Stimulated activated CD4-positive, alpha-beta T cell treated with anti-CD3 and anti-CD28 coated beads, TNF-alpha, amount 100 ng/mL, for 1 hour (primary cell): ENCODE measurements around the gene KRT8.
"Not testable (repeated sequence)": the region's sequence is repeated elsewhere in the genome, so short reads cannot be mapped to it uniquely, and the experiment has no call there.

Experiments
- DNase-seq, 3 donors: peaks; one replicate each; pipeline ENCODE4 v3.0.0-alpha.2; 2020; ENCODE audit warnings: low read depth in 3 of 3, low spot score in 1 of 3

The KRT8 gene

DNA sequence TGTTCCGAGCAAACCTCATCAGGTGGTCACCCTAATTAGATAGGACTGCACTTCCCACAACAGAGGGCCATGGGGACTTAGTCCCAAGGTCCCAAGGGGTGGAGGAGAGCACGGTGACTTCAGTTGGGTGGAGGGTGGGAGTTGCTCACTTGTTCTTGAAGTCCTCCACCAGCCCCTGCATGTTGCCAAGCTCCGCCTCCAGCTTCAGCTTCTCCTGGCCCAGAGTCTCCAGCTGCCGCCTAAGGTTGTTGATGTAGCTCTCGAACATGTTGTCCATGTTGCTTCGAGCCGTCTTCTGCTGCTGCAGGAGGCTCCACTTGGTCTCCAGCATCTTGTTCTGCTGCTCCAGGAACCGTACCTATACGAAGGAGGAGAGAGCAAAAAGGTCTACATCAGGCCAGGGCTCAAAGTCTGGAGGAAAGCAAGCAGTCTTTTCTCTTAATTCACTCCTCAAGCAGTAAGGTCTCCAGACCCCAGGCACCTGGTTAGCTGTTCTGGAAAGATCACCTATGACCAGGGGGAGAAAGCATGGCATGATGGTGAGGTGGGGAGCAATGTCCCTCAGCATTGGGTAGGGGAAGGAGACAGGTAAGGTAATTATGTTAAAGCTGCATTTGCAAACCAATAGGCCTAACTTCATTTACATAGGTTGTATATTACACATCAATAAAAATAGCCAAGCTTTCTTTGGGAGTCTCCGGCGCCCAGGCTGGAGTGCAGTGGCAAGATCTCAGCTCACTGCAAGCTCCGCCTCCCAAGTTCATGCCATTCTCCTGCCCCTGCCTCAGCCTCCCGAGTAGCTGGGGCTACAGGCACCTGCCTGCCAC is 2.9 kb downstream of the KRT8 start:
- no peak for DNase-seq

DNA sequence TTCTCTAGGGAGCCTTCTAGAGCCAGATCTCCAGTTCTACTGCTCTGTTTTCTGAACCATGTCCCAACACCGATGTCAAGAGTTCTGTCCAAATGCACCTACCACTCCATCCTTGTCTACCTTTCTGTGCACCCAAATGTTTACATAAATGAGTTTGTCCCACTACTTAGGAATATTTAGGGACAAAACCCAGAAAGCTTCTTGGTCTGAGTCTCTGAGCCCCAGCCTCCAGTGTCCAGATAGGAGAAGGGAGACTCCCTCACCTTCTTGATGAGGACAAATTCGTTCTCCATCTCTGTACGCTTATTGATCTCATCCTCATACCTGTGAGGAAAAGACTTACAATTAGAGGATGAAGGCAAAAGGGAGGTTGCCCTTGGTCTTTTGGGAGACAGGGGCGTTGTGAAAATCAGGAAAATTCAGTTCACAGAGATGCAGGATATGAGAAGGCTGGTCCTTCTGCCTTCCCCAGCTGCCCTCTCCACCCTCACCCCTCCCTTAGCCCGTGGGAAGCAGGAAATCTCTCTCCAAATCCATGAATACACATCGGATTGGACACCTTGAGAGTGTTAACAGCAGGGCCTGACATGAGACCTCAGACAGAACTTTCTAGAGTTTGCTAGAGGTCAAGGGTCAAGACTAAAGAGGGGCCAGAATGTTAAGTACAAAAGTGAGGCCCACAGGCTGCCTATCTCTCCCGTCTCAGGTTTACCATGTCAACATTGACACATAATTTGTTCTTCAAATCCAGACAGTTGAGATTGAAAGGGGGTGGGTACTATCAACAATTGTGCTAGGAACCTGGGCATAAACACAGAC is 3.8 kb downstream of the KRT8 start:
- DNase-seq, result no peak

DNA sequence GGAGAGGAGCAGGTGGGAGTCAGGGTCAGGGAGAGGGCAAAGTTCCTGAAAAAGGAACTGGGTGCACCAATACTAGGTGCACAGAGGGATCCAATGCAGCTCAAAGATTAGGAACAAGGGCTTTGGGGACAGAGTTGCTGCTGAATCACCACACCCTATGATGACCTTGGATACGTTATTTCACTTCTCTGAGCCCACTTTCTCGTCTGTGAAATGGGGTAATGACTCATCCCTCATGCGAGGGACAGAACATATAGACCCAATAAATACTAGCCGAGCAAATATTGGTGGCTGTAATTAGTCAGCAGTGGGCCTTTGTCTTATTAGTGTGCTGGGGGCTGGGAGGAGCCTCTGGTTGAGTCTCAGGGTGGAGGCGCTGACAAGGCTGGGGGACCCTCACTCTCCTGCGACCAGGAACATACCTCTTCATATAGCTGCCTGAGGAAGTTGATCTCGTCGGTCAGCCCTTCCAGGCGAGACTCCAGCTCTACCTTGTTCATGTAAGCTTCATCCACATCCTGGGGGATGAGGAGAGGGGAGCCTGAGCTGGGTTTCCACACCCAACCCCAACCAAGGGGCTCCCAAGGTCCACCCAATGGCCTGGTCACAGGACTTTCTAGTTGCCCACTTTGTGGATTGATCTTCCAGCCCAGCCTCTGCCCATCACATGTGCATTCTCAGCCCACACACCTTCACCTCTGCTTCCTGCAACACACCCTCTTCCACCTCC is 4.5 kb downstream of the KRT8 start:
- no peak for DNase-seq

DNA sequence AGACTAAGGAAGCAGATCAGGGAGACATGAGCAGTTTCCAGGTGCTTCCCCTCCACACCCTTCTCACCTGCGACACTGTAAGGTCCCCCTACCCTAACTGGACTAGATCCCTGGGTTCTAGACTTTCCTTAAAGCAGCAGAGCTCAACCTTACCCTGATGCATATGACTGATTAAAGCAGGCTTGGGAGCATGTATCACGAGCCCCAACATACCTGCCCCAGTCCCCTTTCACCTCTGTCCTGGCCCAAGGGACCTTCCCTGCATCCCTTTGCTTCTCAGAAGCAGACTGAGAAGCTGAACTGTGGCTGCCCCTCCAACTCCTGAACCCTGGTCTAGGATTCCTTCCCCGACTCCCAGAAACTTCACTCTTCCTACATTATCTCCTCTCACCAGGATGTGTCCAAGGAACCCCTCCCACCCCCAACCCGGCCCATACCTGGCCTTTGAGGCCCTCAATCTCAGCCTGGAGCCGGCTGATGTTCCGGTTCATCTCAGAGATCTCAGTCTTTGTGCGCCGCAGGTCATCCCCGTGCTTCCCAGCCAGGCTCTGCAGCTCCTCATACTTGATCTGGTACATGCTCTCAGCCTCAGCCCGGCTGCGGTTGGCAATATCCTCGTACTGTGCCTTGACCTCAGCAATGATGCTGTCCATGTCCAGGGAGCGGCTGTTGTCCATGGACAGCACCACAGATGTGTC is 5.4 kb downstream of the KRT8 start:
- no peak for DNase-seq

DNA sequence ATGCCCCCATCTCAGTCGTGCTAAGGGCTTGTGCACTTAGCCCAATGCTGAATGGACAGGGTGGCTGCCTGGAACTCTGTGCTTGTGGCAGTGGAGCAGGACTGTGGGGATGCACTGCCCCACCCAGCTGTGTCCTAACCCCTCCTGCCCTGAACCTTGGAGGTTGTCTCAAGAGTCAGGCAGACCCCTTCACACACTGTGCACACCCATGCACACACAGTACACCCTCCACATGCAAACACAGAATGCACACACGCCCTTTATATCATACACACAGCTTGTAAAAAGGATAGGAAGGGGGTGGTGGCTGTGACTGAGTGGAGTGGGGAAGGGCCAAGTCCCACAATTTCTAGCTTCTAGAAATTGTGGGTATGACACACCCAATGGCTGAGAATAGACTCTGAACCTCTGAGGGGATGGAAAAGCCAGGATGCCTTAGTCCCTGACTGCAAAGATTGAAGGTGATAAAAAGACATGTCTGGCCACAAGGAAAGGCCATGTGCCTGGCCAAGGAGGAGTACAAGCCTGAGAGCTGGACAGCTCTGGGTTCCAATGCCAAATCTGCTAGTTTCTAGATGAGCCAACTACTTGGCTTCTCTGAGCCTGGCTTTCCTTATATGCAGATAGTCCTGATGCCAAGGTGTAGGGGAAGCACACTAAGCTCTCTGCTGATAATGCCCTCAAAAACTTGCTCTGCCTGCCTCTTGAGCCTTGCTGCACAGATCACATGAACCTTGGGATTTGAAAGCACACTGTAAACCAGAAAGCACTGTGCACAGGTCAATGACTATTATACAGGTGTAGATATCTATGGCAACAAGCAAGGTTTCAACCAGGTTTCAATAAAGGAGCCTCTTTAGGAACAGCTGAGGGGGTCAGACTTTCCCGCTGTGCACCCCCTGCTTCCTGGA is 8.4 kb downstream of the KRT8 start:
- DNase-seq, result no peak

DNA sequence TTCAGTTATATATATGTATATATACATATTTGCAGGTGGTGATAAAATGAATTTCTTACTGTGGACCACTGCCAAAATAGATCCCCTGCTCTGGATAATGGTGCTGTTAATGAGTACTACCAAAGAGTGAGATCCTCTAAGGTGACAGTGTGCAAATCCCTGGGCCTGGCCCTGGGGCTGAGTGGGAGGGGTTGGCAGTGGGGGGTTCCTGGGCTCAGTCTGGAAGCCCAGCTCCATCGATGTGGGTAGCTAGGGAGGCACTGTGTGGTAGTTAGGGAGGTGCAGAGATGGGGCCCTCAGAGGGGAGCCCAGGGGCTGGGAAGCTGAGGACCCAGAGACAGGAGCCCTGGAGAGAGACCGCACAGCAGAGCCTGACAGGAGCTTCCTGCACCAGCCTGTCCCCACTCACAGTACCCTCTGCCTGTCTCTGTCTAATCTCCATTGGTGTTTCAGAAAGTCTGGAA is 9.1 kb downstream of the KRT8 start:
- no peak for DNase-seq

DNA sequence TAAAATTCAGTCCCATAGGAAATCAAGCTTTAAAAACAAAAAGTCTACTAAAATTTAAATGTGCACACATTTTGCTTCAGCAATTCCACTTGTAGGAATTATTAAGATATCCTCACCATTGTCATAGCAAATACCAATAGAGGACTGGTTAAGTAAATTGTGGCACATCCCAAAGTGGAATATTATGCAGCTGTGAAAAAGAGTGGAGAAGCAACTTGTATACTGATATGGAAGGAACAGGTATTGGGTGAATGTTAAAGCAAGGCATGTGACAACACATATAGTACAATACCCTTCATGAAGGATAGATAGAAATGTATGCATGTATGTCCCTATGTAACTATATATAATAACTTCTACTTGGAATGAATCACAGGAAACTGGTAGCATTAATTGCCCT is 11.9 kb downstream of the KRT8 start:
- DNase-seq, result no peak

DNA sequence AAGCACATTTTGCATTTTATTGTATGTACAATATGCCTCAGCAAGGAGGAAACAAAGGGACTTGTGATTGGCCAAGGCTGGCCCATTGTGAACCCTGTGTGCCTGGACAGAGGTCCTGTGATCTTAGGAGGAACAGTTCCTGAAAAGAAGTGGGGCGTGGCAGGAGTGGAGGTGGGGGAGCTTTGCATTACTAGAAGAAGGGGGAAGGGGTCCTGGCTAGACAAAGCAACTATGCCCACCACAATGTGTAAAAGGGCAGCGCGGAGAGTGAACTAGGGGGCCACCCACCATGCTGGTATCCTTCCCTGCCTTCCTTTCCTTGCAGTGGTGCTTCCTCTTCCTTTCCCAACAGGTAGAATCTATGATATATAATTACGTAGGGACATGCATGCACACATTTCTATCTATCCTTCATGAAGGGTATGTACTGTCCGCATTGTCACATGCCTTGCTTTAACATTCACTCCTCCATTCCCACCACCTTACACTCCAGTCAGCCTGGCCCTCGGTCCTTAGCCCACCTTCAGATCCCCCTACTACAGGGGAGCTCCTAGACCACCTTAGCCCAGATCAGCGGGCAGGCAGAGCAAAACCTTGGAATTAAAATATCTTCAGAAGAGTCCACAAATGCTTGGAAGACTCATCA is 12.5 kb downstream of the KRT8 start:
- DNase-seq, result no peak

DNA sequence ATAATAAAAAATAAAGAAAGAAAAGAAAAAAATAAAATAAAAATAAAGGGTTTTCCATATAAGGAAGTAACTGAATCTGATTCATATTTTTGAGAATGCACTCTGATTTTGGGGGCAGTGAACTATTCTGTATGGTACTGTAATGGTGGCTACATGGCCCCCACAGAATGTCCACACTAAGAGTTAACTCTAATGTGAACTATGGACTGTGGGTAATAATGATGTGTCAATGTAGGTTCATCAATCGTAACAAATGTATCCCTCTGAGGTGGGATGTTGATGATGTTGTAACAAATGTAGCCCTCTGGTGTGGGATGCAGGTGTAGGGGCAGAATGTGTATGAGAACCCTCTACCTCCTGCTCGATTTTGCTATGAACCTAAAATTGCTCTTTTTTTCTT is 13.8 kb downstream of the KRT8 start:
- no peak for DNase-seq

DNA sequence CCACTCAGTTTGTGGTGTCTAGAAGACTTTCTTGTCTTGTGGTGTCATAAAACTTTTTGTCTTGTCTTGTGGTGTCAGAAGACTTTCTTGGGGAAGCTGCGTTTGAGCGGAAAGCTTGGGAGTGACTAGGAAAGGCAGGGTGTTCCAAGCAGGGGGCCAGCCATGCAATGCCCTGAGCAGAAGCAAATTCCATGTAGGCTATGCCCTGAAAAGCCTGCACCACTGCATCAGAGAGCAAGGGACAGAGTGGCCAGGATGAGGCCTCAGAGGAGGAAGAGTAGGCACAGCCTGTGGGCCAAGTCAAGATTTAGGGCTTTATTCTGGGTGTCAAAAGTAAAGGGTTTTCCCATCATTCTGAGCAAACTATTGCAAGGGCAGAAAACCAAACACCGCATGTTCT is 14.5 kb downstream of the KRT8 start:
- DNase-seq, result no peak

DNA sequence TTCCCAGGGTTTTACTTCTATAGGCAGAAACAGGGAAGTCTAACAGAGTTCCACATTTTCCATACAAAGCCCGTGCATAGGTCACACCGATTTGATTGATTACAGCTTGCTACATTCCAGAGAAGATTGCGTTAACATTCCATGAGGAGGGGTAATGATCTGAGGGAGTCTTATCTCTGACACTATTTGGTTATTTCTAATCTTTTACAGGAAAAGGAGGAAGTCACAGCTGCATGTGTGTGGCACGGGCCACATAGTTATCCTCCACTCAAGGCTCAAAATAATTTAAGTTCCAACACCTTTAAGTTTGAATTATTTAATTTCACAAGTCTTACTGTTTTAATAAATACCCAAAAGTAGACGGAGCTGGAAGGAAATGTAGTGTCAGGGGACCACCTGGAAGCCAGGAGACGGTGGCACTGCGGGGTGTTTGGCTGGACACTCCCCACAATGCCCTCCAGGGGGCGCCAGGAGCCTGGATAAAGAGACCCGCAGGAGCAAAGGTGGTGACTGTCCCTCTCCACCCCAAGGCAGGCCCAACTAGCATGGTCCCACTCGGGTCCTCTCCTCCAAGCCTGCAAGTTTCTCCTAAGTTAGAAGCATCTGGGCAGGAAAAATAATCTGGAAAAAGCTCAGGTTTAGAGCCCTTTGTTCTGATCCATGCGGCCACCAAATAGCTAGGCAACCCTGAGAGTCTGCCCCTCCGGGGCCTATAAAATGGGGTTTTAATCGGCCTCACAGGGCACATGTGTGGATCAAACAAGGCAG is 20.2 kb downstream of the KRT8 start:
- peak; percentile 42 to 83 (median 60) for DNase-seq

DNA sequence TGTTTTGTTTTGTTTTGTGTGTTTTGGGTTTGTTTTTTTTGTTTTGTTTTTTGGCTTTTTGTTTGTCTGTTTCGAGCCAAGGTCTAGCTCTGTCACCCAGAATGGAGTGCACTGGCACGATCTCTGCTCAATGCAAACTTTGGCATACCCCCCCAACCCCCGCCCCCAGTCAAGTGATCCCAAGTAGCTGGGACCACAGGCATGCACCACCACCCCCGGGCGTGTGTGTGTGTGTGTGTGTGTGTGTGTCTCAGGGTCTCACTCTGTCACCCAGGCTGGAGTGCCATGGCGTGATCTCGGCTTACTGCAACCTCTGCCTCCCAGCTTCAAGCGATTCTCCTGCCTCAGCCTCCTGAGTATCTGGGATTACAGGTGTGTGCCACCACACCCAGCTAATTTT is 24.4 kb downstream of the KRT8 start:
- not testable (repeated sequence) for DNase-seq

DNA sequence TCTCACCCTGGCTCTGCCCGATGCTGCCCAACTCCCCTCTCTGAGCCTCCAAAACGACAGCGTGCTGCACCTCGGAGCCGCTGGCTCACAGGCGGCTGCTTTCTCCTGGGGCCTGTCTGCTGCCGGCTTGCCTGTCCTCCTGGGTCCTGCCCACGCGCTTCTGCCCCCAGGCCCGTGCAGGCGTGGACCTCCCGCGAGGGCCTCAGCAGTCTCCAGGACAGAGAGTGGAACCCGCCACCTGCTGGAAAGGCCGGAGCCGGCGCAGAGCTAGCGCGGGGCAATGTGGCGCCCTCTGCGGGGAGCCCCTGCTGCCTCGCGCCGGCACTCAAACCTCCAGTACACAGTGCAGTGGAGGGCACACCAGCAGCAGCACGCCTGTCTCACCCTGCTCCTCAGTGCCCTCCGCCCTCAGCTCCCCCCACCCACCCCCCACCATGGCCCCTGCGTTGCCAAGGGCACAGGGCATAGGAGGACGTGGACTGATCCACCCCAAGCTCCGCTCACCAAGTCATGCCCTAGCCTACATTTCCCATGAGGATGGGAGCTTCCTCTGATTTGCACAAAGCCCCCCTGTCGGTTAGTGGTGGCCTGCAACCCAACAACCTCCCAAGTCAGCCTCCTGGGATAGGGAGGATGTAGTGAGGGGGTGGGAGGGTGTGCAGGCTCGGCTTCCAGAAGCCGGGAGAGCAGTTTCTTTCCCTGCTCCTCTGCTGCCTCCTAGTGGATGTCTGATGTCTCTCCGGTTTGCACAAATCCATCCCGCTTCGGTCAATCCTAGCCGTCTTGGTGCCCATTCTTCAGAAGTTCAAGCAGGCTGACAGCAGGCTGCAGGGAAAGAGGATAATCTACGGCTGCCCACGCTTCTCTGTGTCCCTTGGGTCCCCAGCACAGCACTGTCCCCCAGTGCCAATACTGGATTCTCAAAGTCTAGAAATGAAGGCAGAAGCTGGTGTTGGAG is 25.2 kb downstream of the KRT8 start:
- peak; percentile 32 to 55 (median 33) for DNase-seq

DNA sequence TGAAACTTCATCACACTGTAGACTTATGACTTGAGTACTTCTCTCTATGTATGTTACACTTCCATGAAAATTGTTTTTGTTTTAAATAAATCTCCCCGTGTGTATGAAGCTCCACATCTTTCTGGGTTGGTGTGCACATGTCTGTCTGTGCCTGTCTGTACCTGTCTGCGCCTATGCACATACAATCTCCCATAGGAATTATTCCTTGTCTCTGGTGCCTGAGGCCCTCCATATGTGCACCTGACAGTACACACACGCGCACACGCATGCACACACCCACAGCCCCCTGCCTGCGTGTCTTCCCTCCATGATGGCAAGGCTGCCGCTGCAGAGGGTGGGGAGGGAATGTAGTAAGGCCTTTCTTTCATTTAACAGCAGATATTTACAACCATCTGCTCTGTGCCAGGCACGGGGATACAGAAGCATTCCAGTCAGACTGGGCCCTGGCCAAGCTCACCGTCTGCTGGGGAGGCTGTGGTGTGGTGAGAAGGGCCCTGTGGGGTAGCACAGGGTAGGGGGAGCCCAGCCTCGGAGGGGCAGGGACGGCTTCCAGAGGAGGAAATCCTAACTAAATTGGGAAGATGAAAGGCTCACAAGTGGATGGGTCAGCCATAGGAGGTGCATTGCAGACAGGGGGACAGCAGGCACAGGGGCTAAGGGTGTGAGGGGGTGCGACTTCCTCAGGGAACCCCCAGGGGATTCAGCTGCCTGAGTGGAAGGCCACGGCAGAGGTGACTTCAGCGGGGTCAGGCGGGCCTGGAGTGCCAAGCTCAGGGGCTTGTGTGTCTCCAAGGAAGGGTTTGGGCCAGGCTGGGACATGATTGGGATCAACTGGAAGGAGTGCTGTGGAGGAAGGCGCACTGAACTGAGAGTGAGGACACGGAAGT is 26.1 kb downstream of the KRT8 start:
- DNase-seq, result no peak

DNA sequence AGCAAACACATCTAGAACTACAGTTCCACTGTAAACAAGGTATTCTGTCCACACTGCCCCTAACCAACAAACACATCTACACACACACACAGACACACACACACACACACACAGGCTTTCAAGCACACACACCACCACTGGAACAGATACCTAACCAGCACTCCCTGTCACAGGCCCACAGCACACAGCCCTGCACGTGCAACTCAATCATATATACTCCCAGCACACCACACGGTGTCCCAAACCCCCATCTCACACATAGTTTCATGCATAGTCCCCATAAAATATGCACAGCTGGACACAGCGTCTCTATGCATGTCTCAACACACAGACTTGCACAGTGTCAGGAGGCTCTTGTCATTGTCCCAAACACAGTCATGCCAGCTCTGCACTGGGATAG is 27.6 kb downstream of the KRT8 start:
- DNase-seq, result no peak

DNA sequence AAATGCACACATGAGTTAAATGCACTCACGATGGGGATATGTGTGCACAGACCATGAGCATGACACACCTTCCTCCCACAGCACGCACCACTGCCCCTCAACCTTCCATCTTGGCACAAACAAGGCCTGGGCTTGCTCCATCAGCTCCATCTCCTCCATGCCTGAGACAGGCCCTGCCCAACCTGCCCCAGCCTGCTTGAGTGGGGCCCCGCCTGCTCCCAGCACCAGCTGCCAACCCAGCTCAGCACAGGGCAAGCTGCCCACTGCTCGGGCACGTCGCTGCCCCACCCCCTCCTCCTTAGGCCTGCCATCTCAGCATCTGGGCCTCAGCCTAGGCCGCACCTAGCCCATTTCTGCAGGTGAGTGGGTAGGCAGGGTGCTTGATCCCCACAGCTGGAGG is 28.5 kb downstream of the KRT8 start:
- DNase-seq, result no peak
